Cardiac muscle cell (in vitro differentiated cells and primary cell): ENCODE data around the gene ZNF438. TPM values are rescaled to one million over a fixed set of nuclear protein-coding genes. Genes with fewer than 3 reads are reported as not detected.

Experiments used
- DNase-seq, 2 donors: peaks; one replicate each; pipeline versions ENCODE4 v3.0.0 to v3.0.0-alpha.2; 2010 to 2017; ENCODE audit warnings: low read depth in 1 of 2, low spot score in 1 of 2
- H3K27ac ChIP-seq: fragments of 200-600 bp; sonication (generic); 2 replicates; pipeline ENCODE4 v1.5.1; 2016
- H3K27me3 ChIP-seq: fragments of 200-600 bp; sonication (generic); 2 replicates; pipeline ENCODE4 v1.6.0; 2016; ENCODE audit warnings: control low read depth
- H3K36me3 ChIP-seq: fragments of 200-600 bp; sonication (generic); 2 replicates; pipeline ENCODE4 v1.5.1; 2016; ENCODE audit warnings: control low read depth
- H3K4me1 ChIP-seq: fragments of 200-600 bp; sonication (generic); 2 replicates; pipeline ENCODE4 v1.8.1; 2017; ENCODE audit warnings: low read depth, mild to moderate bottlenecking, mixed run types
- H3K4me3 ChIP-seq: fragments of 200-600 bp; sonication (generic); 2 replicates; pipeline ENCODE4 v1.5.1; 2016; ENCODE audit warnings: mild to moderate bottlenecking
- H3K9me3 ChIP-seq: fragments of 200-600 bp; sonication (generic); 2 replicates; pipeline ENCODE4 v1.5.1; 2017; ENCODE audit warnings: low read depth, mild to moderate bottlenecking, control low read depth
- polyA plus RNA-seq: library from polyadenylated mRNA; unstranded; fragments of >200 nt; fragmentation: Nextera tagmentation; extraction: Ambion mirVana; gene quantifications from 2 replicates; pipeline ENCODE4 v1.2.1, GENCODE V29; 2016
- total RNA-seq: library from RNA; depleted of rRNA; stranded (reverse); fragments of >200 nt; gene quantifications from 2 replicates; pipeline ENCODE4 v1.2.3, GENCODE V29; 2016
- TF ChIP-seq, protein P1 (sequence below): IDR thresholded peaks from 2 replicates; pipeline ENCODE4 v1.5.1; 2012; ENCODE audit warnings: low read depth, mild to moderate bottlenecking, low read length

ZNF438 gene
- total and polyA plus RNA-seq, 2 experiments from 2014 or later: 2.9 to 6.0 TPM

DNA sequence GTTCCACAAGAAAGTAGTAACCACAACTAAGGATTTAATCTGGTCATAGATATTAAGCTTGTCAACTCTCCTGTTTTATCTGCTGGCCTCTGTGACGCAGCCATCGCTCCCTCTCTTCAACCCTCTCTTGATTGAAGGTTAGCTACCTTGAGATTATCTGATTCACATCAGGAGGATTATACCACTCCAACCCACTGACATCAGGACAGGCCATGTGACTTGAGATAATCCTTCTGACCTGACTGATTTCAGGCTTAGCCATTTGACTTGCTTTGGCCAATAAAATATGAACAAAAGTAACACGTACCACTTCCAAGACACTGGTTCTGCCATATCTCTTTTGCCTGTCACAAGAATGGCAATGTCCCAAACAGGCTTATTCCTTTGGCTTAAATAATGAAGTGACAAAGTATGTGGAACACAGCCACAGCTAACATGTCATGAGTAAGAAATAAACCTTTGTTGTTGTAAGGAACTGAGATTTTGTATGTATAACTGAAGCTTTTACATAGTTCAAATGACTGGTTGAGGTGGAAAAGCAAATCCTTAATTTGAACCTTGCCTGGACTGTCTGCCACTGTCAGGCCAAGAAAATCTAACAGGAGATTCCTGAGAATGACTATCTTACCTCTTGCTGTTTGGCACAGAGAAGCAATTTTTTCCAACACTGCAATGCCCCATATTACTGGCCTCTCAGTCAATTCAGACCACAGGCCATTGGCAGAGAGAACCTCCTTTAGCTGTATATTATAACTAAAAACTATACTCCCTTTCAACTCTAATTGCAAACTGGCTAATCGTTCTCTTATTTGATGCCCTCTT is 13.9 kb downstream of the ZNF438 start:
- no peak overlapping the region for H3K27ac ChIP-seq
- no peaks in the 10 kb centered on the region for H3K4me1 ChIP-seq
- no peak overlapping the region for H3K4me3 ChIP-seq
- TF ChIP-seq, protein P1, sequence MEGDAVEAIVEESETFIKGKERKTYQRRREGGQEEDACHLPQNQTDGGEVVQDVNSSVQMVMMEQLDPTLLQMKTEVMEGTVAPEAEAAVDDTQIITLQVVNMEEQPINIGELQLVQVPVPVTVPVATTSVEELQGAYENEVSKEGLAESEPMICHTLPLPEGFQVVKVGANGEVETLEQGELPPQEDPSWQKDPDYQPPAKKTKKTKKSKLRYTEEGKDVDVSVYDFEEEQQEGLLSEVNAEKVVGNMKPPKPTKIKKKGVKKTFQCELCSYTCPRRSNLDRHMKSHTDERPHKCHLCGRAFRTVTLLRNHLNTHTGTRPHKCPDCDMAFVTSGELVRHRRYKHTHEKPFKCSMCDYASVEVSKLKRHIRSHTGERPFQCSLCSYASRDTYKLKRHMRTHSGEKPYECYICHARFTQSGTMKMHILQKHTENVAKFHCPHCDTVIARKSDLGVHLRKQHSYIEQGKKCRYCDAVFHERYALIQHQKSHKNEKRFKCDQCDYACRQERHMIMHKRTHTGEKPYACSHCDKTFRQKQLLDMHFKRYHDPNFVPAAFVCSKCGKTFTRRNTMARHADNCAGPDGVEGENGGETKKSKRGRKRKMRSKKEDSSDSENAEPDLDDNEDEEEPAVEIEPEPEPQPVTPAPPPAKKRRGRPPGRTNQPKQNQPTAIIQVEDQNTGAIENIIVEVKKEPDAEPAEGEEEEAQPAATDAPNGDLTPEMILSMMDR: no peak
- no peaks in the 10 kb centered on the region for H3K36me3 ChIP-seq
- H3K9me3 ChIP-seq: no peaks in the 10 kb centered on the region
- no peak for DNase-seq
- no peaks in the 10 kb centered on the region for H3K27me3 ChIP-seq

DNA sequence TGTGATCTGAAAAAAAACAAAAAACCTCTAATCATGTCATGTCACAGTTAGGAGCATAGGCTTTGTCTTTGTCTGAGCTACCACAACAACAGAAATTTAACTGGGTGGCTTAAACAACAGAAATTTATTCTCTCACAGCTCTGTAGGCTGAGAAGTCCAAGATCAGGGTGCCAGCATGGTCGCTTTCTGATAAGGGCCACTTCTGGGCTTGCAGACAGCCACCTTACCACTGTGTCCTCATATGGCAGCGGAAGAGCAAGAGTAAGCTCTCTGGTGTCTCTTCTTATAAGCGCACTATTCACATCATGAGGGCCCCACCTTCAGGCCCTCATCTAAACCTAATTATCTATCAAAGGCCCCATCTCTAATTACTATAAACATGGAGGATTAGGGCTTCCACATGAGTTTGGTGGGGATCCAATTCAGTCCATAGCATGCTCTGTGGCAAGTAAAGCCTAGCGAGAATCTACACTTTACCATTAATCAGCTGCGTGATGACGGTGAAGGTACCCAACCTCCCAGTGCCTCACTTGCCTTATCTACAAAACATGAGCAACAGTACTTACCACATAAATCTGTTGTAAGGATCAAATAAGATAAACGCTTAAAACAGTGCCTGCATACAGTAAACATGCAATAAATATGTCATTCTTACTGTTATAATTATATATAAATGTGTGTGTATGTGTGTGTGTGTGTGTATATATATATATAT is 17.3 kb downstream of the ZNF438 start:
- H3K4me3 ChIP-seq: no peak overlapping the region
- H3K4me1 ChIP-seq: no peaks in the 10 kb centered on the region
- H3K9me3 ChIP-seq: no peaks in the 10 kb centered on the region
- TF ChIP-seq, protein P1: no peak
- H3K27ac ChIP-seq: no peak overlapping the region
- no peaks in the 10 kb centered on the region for H3K36me3 ChIP-seq
- H3K27me3 ChIP-seq: no peaks in the 10 kb centered on the region
- DNase-seq: no peak

DNA sequence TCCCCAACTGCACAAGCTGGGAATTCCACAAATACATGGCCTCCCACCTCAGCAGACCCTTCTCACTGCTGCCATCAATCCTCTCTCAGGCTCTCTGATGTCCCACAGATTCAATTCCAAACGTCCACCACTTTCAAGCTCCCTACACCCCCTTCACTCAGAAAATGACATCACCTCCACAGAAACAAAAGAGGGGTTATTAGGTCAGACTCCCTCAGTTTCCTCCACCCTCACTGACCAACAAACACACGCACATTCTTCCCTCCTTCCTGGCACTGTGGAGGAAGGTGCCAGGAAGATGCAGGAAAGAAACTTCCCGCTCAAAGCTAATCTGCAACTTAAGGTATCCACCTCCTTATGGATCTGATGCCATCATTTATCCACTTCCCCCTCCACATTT is 18.3 kb downstream of the ZNF438 start:
- Histone ChIP-seq H3K4me3 (no peak overlapping the region), H3K36me3 (no peaks in the 10 kb centered on the region), H3K27ac (no peak overlapping the region), H3K9me3 (no peaks in the 10 kb centered on the region), H3K4me1 (no peaks in the 10 kb centered on the region), H3K27me3 (no peaks in the 10 kb centered on the region)
- DNase-seq: no peak
- TF ChIP-seq, protein P1: no peak

DNA sequence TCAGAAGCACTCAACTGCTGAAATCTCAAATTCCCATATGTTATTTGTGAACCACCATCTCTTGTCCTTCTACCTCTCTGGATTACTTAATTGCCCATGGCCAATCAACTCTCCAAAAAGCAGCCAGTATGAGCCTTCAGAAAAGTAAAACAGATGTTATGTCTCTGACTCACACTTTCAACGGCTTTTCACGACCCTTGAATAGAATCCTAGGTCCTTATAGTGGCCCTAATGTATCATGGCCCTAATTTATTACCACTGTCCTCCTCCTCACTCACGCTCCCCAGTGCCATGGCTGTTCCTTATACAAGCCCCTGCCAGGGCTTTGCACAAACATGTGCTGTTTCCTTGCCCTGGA is 20.0 kb downstream of the ZNF438 start:
- TF ChIP-seq, protein P1: no peak
- no peak for DNase-seq
- Histone ChIP-seq H3K27me3 (no peaks in the 10 kb centered on the region), H3K4me1 (no peaks in the 10 kb centered on the region), H3K27ac (no peak overlapping the region), H3K4me3 (no peak overlapping the region), H3K9me3 (no peaks in the 10 kb centered on the region), H3K36me3 (no peaks in the 10 kb centered on the region)

DNA sequence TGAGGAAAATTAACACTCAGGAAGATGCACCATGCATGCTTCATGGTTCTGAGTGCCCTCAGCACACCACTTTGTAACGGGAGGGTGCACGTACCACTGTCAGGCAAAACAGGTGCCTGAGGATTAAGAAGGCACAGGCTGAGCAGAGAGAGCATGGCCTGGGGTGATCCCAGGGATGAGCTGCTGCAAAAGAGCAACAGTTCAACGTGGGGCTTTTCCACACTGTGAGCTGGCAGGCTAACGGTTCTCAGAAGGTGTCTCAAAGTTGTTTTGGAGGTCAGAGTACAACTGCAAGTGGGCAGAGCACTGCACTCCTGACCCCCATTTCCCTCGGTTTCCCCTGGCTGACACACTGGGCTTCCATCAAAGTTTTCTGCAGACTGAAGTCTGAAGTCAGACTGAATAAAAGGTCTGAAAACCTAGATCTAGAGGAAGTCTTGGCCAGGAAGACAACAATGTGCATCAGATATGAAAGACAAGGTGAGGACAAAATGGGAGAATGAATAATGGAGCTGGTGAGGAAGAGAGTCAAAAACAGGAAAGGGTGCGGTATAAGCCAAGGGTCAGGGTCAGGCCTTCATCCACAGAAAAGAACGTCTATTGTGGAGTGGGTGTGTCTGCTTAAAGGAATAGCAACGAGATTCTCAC is 20.5 kb downstream of the ZNF438 start:
- TF ChIP-seq, protein P1: no peak
- no peak for DNase-seq
- H3K9me3 ChIP-seq: no peaks in the 10 kb centered on the region
- H3K36me3 ChIP-seq: no peaks in the 10 kb centered on the region
- no peaks in the 10 kb centered on the region for H3K4me1 ChIP-seq
- H3K27me3 ChIP-seq: no peaks in the 10 kb centered on the region
- no peak overlapping the region for H3K4me3 ChIP-seq
- no peak overlapping the region for H3K27ac ChIP-seq
